GM18498 (cell line): ENCODE measurements around the gene RBM20.
"Not testable (repeated sequence)": the region's sequence is repeated elsewhere in the genome, so short reads cannot be mapped to it uniquely, and the experiment has no call there.

Experiments used
- ATAC-seq: cut with Tn5 transposase; IDR thresholded peaks from one replicate; pipeline ENCODE4 v1.9.1; 2021; ENCODE audit warnings: mild to moderate bottlenecking, moderate library complexity; ENCODE audit not compliant: unreplicated experiment

Gene RBM20

DNA sequence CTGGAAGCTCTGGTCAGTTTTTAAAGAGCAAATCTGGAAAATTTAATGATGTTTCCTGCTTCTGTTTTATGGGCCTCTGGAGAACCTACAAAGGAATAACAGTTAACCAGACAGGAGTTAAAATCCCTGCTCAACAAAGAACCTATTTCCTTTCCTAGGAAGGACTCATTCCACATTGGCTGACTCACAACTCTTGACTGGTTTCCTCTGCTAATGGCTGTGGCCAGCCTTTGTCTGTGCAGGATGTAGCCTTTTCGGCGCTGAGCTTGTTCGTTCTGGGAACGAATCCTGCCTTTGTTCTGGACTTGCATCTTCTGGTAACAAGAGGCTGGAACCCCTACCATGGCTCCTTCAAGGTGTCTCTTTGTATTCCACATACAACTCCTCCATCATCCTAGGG lies 114.8 kb downstream of the RBM20 start:
- no peak for ATAC-seq

DNA sequence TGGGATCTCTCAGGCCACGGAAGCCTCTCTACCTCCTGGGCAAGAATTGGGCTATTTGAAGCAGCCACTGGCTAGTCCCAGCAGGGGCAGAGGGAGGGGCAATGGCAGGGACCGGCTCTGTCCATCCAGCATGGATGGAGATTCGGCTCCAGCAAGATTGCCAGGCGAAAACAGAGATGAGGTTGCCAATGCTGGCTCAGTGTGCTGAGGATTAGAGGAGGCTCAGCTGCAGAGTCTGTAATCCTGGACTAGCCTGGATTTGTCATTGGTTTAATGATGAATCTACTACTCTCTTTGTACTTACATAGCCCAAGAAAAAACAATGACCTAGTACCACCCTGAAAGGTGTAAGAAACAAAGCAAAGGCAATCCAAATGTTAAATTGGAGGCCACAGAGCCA lies 115.4 kb downstream of the RBM20 start:
- no peak for ATAC-seq

DNA sequence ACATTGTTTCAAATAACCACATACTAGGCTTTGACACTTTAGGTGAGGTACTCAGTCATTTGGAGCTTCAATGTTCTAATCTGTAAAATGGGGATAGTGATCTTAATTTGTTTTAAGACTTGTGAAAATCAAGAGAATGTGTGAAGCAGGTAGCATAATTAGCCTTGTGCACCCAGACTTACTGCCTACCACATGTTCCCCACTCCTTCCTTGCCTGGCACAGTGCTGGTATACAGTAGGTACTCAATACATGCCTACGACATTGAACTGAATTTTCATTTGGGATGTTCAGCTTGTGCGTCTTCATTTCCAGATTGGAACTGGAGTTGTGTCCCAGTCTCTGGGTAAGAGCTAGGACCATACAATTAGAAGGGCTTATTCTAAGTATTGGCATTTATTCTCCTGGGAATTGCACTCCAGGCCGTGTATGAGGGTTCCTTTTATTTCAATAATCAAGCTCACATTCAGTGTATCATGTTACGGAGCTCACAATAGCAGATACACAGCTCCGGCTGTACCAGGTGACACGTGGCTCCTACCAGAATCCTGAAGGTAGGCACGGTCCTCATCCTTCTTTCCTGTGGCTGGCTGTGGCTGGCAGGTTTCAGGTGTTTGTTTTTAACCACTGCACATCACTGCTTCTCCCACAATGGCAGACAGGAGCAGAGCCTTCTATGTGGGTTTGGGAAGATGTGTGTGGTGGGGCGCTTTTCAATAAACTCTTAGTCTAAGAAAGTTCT lies 118.1 kb downstream of the RBM20 start:
- ATAC-seq: no peak

DNA sequence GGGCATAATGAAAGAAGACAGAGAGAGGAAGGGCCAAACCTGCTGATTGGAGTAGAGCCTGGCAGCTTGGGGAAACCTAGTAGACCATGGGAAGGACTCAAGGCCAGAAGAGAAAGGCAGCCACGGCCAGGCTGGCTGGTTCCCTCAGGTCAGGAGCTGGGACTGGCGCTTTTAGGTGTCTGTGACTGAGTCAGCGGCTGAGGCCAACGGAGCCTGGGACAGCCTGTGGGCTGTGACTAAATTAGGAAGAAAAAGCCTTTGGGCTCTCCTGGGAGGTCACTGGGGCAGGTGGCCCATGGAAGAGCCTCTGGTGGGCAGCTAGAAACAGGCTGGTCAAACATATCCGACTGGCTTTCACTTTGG lies 118.7 kb downstream of the RBM20 start:
- ATAC-seq: no peak

DNA sequence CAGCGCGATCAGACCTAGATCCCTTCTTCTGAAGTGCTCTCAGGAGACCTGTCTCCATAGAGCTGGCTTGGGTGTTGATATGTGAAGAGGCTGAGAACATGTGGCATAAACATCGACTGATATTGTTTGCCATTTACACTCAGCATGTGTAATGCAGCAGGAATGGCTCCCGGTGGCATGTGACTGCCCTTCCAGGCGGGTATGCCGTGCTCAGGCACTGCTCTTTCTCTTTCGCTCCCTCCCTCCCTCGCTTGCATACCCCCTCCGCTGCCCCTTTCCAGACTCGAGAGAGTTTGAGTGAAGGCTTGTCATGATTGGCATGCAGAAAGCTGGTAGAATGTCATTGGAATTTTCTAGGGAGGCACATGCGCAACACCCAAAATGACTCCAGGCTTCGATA lies 120.2 kb downstream of the RBM20 start:
- no peak for ATAC-seq

DNA sequence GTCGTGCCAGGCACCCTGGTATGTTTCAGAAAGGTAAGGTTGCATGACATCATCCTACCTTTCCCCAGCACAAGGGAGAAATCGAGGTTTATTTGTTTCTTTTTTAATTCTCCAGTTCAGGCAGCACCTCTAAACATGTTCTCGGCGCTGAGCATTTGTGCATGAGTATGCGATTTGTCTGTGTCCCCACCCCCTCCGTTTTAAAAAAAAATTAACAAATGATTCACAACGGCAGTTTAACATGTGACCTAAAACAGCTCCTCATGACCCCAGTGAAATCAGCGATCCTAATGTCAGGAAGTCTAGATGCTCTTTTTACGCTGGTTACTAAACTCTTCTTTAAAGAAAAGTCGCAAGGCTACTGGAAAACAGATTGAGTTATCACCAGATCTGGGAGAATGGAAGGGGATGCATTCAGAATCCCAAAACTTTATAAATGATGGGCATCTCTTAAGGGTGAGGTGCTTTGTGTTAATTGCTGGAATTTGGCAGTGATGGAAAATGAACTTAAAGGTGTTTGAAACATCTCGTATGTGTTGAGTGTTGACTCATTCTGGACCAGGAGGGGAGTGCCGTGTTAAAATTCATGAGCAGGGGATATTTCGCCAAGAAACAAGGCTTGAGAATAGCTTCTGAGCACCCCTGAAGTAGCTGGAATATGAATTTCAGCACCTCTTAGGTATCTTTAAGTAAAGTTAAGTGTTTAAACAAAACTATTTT lies 120.8 kb downstream of the RBM20 start:
- ATAC-seq: no peak

DNA sequence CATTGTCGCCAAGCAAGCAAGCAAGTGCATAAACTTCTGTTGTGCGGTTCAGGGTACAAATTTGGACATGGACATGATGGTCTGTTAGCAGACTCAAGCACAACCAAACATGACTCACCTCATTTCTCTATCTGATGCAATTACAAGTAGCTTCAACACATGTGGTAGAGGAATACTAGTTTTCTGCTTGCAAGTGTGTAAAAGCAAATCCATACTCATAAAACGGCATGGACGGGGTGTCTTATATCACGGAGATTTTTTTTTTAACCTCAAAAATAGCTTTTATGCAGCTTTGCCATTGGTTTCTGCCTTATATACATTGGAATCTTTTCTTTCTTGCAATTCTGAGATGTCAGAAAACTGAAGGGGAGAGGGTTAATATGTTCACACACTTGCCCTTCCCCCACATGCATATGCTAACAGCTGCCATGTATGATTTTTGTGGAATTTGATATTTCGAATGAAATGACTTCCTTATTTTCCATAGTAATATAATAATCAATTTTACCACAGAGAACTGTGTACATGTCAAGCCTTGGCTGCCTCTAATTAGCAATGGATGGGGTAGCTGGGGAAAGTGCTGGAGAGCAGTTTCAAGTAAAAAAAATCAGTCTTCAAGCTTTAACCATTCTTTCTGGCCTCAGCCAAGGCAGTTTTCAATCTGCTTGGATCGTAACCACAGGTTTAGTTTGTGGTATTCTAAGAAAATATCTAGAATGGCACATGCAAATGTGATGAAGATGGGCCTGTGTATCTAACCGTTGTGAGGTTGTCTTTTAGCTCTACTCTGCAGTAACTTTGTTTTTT lies 121.6 kb downstream of the RBM20 start:
- peak; percentile 58 for ATAC-seq

DNA sequence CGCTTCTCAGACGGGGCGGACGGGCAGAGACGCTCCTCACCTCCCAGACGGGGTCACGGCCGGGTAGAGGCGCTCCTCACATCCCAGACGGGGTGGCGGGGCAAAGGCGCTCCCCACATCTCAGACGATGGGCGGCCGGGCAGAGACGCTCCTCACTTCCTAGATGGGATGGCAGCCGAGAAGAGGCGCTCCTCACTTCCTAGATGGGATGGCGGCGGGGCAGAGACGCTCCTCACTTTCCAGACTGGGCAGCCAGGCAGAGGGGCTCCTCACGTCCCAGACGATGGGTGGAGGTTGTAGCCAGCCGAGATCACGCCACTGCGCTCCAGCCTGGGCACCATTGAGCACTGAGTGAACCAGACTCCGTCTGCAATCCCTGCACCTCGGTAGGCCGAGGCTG lies 123.5 kb downstream of the RBM20 start:
- not testable (repeated sequence) for ATAC-seq

DNA sequence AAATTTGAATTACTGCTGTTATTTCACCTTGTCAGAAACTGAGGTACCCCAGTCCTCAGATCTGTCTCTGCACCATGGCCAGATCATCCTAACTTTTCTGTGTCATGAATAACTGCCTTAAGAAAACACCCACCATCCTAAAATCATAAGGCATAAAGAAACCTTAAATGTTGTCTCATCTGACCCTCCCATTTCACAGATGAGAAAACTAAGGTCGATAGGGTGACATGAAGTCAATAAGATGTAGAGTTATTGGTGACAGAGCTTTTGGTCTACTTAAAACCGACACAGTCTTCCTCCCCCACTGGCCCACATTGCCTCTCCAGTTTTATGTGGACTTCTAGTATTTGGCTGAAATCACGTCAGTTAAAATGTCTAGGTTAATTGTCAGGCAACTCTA lies 126.1 kb downstream of the RBM20 start:
- no peak for ATAC-seq

DNA sequence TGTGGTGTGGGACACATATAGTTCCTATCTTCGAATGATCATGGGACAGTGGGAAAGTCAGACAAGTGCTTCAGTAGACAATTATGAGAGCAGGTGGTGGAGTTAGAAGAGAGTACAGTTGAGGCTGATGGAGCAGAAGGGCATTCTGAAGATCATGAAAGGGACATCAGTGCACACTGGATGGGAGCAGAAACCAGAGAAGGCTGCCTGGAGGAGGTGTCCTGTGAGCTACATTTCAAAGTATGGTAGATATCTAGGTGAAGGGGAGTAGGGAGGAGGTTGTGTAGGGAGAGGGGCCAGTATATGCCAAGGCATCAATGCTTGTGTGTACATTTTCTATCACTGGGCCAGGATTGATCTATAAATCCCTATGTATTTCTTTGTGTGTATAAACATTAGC lies 127.3 kb downstream of the RBM20 start:
- ATAC-seq: no peak

DNA sequence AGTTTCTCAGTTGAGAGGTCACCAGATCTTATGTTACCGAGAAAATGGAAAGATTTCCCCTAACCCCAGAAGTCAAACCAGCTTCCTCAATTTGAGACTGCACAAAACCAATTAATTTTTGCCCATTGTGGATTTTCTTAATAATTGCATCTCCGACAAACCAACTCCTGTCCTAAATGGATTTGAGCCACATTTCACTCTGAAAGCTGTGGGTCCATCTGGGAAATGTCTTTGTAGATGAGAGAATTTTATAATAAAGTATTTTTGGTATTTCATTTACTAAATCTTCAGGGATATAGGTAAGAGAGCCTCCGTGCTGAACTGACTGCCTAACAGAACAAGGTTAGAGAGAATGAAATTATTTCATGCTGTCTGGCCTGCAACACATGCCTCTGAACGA lies 127.9 kb downstream of the RBM20 start:
- ATAC-seq: no peak

DNA sequence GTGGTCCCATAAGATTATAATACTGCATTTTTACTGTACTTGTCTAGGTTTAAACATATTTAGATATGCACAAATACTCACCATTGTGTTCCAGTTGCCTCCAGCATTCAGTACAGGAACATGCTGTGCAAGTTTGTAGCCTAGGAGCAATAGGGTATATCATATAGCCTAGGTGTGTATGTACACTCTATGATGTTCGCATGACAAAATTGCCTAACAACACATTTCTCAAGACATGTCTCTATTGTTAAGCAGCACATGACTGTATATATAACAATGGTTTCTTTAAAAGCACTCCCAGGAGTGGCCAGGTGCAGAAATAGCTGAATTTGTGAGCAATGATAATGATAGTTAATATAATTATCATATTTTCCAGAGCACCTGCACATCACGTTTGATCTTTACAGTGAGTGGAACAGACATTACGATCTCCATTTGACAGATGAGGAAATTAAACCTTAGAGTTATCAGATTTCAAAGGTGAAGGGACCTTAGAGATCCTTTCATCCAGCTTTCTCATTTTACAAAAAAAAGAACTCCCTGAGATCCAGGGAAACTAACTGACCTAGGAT lies 128.4 kb downstream of the RBM20 start:
- no peak for ATAC-seq

DNA sequence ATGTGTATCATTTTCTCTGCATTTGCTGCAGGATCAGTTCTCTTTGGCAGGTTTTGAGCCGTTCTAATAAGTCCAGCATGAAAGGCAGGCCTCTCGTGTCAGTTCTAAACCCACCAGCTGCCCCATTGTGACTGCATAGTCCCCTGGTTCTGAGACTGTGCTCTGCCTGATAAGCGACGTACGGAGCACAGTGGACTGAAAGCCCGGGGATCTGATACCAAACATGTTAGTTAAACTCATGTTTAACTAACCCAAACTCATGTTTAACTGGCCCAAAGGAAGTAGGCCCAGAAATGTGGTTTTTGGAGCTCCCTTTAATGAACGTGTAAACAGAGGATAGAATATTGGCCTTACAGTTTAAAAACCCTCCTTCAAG lies 129.5 kb downstream of the RBM20 start:
- ATAC-seq: no peak

DNA sequence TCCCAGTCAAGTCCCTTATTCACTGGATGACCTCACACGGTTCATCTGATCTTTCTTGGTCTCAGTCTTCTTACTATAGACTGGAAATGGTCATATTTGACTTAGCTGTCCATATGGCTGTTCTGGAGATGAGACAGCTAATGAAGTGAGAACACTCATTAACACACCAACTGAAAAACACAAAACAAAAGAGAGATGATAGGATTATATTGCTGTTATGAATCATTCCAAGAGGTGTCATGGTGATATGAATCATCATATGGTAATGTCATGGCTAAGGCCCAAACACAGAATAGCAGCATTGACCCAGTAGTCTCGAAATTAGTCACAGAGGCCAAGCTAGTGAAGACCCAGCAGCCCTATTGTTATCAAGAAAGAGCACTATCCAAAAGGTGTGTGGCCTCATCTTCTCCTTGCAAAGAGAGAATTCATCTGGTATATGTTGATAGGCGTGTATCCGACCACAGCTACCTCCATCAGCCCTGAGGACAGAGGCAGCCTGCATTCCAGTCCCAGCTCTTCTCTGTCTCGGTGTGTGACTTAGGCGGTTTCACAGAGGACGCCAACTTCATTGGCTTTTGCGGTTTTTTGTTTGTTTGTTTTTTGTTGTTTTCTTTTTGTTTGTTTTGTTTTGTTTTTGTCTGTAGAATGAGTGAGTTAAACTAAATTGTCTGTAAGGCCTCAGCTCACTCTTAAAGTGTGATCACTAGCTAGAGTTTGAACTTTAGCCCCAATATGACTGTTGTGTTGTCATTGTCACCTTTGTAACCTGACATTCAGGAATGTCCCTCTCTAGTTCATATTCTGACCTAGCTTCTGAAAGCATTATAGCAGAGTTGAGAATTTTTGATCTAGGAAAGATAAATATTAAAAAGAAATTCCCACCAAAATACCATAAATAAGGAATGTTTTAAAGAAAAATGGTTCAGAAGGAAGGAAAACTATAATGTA lies 130.2 kb downstream of the RBM20 start:
- peak; percentile 96 for ATAC-seq

DNA sequence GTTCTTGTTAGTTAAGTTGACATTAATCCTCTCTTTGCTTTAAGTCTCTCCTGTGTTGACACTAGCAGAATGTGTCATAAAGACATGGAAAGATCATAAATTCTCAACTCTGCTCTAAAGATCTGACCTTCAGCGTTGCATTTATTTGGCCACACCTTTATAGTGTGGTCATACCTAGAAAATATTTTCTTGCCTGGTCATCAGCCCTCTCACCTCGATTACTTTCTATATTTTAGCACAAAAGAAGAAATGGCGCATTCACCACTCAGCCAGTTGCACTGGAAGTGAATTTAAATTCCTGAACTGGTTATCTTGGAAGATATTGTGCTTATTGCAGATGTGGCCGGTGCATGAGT lies 130.9 kb downstream of the RBM20 start:
- no peak for ATAC-seq

DNA sequence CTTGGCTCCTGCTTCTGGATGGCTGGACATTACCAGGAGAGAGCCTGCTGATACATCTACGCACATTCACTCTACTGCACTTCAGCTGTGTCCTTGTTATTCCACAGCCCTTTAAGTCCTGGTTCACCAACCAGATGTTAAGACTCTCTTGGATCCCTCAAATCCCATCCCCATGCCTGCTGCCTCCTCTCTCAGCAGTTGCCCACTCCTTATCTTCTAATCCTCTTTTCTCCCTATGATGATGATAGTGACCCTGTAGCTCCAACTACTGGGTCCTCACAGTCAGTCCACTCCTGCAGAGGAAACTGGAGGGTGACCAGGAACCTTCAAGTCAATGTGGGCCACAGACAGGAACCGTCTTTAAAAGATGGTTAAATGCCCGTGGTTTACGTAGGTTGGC lies 131.3 kb downstream of the RBM20 start:
- no peak for ATAC-seq

DNA sequence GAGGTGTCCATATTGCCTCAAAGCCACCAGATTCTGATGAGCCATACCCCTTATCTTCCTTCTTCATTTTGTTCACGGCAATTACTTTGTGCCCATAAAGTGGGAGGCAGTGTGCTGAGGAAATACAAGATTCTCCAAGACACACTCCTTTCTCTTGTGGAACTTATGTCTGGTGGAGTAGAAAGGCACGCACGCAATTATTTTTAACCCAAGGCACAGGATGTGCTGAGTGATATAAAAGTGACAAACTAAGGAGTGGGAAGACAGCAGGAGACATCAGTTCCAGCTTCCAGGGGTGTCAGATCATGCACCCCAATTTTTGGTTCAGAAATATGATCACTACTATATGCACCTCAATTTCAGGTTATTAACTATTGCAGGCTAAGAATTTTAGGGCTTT lies 132.9 kb downstream of the RBM20 start:
- ATAC-seq: no peak

DNA sequence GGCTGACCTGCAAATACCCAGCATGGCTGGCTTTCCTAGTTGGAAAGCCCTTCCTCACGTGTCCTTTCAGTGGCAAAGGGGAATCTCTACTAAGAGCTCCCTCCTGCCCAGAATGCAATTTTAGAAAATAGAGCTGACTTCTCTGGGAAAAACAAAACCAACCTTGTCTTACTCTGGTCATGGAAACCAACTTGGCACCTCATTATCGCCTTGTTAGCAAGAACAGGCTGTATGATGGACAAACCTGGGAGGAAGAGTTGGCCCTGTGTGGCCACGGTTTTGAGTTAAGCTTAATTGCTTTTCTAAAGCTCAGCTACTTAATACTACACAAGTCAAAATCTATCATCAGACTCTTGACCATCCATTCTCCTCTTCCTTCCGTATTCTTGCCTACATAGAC lies 133.5 kb downstream of the RBM20 start:
- no peak for ATAC-seq

DNA sequence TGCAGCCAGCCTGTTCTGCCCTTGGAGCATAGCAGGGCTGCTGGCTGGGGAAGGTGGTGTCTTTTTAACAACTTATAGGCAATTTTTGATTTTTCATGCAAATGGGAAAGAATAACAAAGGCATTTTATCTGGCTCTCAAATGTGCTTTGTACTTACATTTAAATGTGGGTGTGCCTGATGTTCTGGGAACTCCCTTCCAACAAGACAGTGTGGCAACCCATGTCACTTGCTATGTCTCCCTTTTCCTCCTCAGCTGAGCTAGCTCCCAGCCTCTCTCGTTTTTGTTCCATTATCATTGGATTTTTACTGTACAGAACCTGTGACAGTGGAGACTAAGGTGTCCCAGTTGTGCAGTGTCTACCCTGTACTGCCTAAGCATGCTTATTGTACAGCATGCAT lies 134.1 kb downstream of the RBM20 start:
- ATAC-seq: no peak

DNA sequence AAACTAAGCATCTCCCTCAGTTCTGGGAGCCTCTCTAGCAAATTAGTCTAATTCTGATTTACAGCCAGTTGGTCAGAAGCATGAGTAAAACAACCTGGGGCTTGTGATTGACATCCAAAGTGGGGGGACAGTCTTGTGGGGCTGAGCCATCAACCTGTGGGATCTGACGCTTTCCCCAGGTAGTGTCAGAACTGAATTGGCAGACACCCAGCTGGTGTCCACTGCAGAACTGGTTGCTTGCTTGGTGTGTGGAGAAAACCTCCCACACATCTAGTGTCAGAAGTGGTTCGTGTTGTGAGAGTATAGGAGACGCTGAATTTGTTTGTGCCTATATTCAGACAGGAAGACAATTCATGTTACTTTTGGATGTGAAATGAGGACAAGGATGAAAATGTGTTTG lies 135.4 kb downstream of the RBM20 start:
- ATAC-seq: no peak

DNA sequence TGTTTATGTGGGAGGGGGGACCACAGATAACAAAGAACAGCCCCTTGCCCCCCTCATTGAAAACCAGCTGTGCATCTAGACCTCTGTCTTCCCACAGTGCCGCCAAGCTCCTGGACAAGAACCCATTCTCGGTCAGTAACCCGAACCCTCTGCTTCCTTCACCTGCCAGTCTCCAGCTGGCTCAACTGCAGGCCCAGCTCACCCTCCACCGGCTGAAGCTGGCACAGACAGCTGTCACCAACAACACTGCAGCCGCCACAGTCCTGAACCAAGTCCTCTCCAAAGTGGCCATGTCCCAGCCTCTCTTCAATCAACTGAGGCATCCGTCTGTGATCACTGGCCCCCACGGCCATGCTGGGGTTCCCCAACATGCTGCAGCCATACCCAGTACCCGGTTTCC lies 136.6 kb downstream of the RBM20 start:
- ATAC-seq: no peak
